Esophagus muscularis mucosa (tissue), 4 donors: ENCODE results near the gene JPH2.

Experiments
- CTCF ChIP-seq, 3 experiments: fragments of 200-600 bp in 2 of 3; fragments of 450-650 bp in 1 of 3; sonication (generic) in 2 of 3; IDR thresholded peaks; one replicate each; pipeline ENCODE4 v1.5.1; 2017 to 2019; ENCODE audit warnings: antibody characterized with exemption in 3 of 3, mild to moderate bottlenecking in 2 of 3, moderate library complexity in 1 of 3
- EP300 ChIP-seq: sonication (generic); formaldehyde crosslinking; IDR thresholded peaks from one replicate; pipeline ENCODE4 v1.6.1; 2017; ENCODE audit warnings: antibody characterized with exemption
- POLR2A ChIP-seq: fragments of 450-650 bp; IDR thresholded peaks from one replicate; pipeline ENCODE4 v1.6.1; 2017; ENCODE audit warnings: antibody characterized with exemption, moderate library complexity, mild to moderate bottlenecking, low read depth
- POLR2AphosphoS5 ChIP-seq, 2 donors: sonication (generic); formaldehyde crosslinking; IDR thresholded peaks; one replicate each; pipeline ENCODE4 v1.6.1; 2017; ENCODE audit warnings: antibody characterized with exemption in 2 of 2

- TF ChIP-seq CTCF (IDR thresholded peaks at IDR 0.05) (no peak), POLR2AphosphoS5 (IDR thresholded peaks at IDR 0.05) (peak in 1 of 2 donors; percentile 7), POLR2A (no peak), EP300 (no peak)
Observed at GRCh38 chr20:44209686-44210405, 22.9 kb upstream of the JPH2 start.
